B cell (primary cell): Measurements from ENCODE around the gene ERBB4.

ENCODE experiments used
- EZH2 ChIP-seq: IDR thresholded peaks from 2 replicates; pipeline ENCODE4 v1.6.1; 2012; ENCODE audit warnings: borderline replicate concordance, low read depth, mild to moderate bottlenecking, moderate library complexity, low read length; ENCODE audit not compliant: insufficient read depth, poor library complexity, severe bottlenecking
- TF ChIP-seq, protein P1 (sequence below): fragments of 200-600 bp; IDR thresholded peaks from one replicate; pipeline ENCODE4 v1.8.0; 2022; ENCODE audit warnings: antibody characterized with exemption, mild to moderate bottlenecking

DNA sequence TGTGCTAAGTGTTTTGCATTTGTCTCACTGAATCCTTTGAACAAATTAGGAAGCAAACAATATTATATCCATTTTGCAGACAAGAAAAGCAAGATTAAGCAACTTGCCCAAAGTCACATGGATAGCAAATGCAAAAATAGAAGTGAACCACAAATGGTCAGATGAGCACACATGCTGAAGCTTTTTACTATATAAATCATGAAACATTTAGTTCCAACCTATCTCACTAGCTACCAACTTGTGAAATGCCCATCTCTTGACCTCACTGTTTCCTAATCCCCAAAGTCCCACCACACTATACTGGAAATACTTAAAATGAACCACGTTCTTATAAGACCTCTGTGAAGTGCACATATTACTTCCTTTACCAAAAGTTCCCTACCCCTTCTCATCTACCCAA is 380.5 kb downstream of the ERBB4 start:
- no peak for TF ChIP-seq EZH2
- TF ChIP-seq, protein P1, sequence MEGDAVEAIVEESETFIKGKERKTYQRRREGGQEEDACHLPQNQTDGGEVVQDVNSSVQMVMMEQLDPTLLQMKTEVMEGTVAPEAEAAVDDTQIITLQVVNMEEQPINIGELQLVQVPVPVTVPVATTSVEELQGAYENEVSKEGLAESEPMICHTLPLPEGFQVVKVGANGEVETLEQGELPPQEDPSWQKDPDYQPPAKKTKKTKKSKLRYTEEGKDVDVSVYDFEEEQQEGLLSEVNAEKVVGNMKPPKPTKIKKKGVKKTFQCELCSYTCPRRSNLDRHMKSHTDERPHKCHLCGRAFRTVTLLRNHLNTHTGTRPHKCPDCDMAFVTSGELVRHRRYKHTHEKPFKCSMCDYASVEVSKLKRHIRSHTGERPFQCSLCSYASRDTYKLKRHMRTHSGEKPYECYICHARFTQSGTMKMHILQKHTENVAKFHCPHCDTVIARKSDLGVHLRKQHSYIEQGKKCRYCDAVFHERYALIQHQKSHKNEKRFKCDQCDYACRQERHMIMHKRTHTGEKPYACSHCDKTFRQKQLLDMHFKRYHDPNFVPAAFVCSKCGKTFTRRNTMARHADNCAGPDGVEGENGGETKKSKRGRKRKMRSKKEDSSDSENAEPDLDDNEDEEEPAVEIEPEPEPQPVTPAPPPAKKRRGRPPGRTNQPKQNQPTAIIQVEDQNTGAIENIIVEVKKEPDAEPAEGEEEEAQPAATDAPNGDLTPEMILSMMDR, result no peak
